Tibial nerve (tissue), 4 donors: ENCODE data around the gene DAZAP1.

Experiments
- CTCF ChIP-seq, 5 experiments: fragments of 200-600 bp in 3 of 5; fragments of 450-650 bp in 2 of 5; sonication (generic) in 3 of 5; IDR thresholded peaks; one replicate each; pipeline ENCODE4 v1.5.1; 2016 to 2019; ENCODE audit warnings: antibody characterized with exemption in 5 of 5, mild to moderate bottlenecking in 3 of 5, moderate library complexity in 2 of 5
- EP300 ChIP-seq, 2 donors: sonication (generic); formaldehyde crosslinking; IDR thresholded peaks; one replicate each; pipeline ENCODE4 v1.6.1; 2017; ENCODE audit warnings: antibody characterized with exemption in 2 of 2, mild to moderate bottlenecking in 1 of 2
- POLR2A ChIP-seq, 2 donors: fragments of 450-650 bp; IDR thresholded peaks; one replicate each; pipeline ENCODE4 v1.6.1; 2017; ENCODE audit warnings: antibody characterized with exemption in 2 of 2, mild to moderate bottlenecking in 2 of 2, moderate library complexity in 2 of 2

GRCh38 chr19:1434577-1435060 is 27.2 kb downstream of the DAZAP1 start:
- TF ChIP-seq EP300 (IDR thresholded peaks at IDR 0.05) (no peak), CTCF (IDR thresholded peaks at IDR 0.05) (no peak), POLR2A (IDR thresholded peaks at IDR 0.05) (no peak)
